ENCODE results near the gene AOPEP. TPM values are rescaled to one million over a fixed set of nuclear protein-coding genes. Genes with fewer than 3 reads are reported as not detected.

Gene AOPEP
- total and polyA plus RNA-seq, 3 donors from 2014 or later = 31.4 to 95.0 (median 80.4) TPM

DNA sequence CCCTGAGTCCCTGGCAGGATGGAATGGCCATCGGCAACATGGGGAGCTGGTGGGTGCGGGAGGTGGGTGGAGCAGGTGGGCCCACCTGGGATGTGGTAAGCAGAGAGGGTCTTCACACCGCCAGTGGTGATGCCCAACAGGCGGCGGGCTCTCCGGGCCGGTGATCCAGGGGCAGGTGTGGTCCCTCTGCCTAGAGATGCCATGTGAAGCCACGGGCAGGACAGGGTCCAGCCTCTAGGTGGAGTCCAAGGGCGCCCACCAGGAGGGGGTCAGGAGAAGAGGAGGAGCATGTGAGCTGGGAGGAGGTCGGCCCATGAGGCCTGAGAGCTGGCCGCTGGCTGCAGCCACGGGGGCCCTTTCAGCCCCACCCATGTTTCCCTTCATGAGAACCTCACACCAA, 369.9 kb downstream of the AOPEP start:
- DNase-seq = no peak
- TF ChIP-seq, protein P1, sequence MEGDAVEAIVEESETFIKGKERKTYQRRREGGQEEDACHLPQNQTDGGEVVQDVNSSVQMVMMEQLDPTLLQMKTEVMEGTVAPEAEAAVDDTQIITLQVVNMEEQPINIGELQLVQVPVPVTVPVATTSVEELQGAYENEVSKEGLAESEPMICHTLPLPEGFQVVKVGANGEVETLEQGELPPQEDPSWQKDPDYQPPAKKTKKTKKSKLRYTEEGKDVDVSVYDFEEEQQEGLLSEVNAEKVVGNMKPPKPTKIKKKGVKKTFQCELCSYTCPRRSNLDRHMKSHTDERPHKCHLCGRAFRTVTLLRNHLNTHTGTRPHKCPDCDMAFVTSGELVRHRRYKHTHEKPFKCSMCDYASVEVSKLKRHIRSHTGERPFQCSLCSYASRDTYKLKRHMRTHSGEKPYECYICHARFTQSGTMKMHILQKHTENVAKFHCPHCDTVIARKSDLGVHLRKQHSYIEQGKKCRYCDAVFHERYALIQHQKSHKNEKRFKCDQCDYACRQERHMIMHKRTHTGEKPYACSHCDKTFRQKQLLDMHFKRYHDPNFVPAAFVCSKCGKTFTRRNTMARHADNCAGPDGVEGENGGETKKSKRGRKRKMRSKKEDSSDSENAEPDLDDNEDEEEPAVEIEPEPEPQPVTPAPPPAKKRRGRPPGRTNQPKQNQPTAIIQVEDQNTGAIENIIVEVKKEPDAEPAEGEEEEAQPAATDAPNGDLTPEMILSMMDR (IDR thresholded peaks at IDR 0.05) = no peak
- no peak for TF ChIP-seq POLR2A (IDR thresholded peaks at IDR 0.05)
- WGBS, 2 donors = 92 to 96% methylated on average over 11 to 12 of the region's 12 CpGs
- intact Hi-C loops (cut with DNase I; ENCODE audit: low total_unique reads) = no loop called here
- H3K9me3 ChIP-seq = no peaks in the 10 kb centered on the region
- H3K27me3 ChIP-seq = no peaks in the 10 kb centered on the region
- peaks cover 12% of the 10 kb centered on the region for H3K4me1 ChIP-seq
- H3K27ac ChIP-seq = no peak overlapping the region
- no peak overlapping the region for H3K4me3 ChIP-seq
- no peaks in the 10 kb centered on the region for H3K36me3 ChIP-seq (ENCODE audit: low read depth, missing control alignments)

- Histone ChIP-seq H3K36me3 (ENCODE audit: low read depth, missing control alignments) (no peaks in the 10 kb centered on the region), H3K9me3 (no peaks in the 10 kb centered on the region), H3K4me1 (peaks cover 8% of the 10 kb centered on the region), H3K4me3 (no peak overlapping the region), H3K27ac (no peak overlapping the region), H3K27me3 (no peaks in the 10 kb centered on the region)
- intact Hi-C loops (cut with DNase I; ENCODE audit: low total_unique reads) = no loop called here
- TF ChIP-seq POLR2A (IDR thresholded peaks at IDR 0.05) = no peak
- TF ChIP-seq, protein P1 (IDR thresholded peaks at IDR 0.05) = no peak
- no peak for DNase-seq
- WGBS, 2 donors = 89 to 93% methylated on average over 6 of the region's 6 CpGs
Observed at GRCh38 chr9:95096807-95097206, 370.3 kb downstream of the AOPEP start.

GRCh38 chr9:95097279-95097678, 370.8 kb downstream of the AOPEP start:
- Histone ChIP-seq H3K4me3 (no peak overlapping the region), H3K27me3 (no peaks in the 10 kb centered on the region), H3K4me1 (peaks cover 4% of the 10 kb centered on the region), H3K36me3 (ENCODE audit: low read depth, missing control alignments) (no peaks in the 10 kb centered on the region), H3K27ac (no peak overlapping the region), H3K9me3 (no peaks in the 10 kb centered on the region)
- no peak for DNase-seq
- 95 to 99% methylated on average over 7 of the region's 7 CpGs for WGBS, 2 donors
- intact Hi-C loops (cut with DNase I; ENCODE audit: low total_unique reads) = no loop called here
- TF ChIP-seq, protein P1 (IDR thresholded peaks at IDR 0.05) = no peak
- no peak for TF ChIP-seq POLR2A (IDR thresholded peaks at IDR 0.05)

- H3K36me3 ChIP-seq (ENCODE audit: low read depth, missing control alignments) = no peaks in the 10 kb centered on the region
- H3K4me1 ChIP-seq = peaks cover 6% of the 10 kb centered on the region
- H3K4me3 ChIP-seq = no peak overlapping the region
- no peak for TF ChIP-seq POLR2A (IDR thresholded peaks at IDR 0.05)
- TF ChIP-seq, protein P1 (IDR thresholded peaks at IDR 0.05) = no peak
- intact Hi-C loops (cut with DNase I; ENCODE audit: low total_unique reads) = no loop called here
- H3K27ac ChIP-seq = no peak overlapping the region
- H3K27me3 ChIP-seq = no peaks in the 10 kb centered on the region
- 78 to 90% methylated on average over 7 to 12 of the region's 12 CpGs for WGBS, 2 donors
- DNase-seq = no peak
- H3K9me3 ChIP-seq = no peaks in the 10 kb centered on the region
Observed at GRCh38 chr9:95098391-95098921, 372.0 kb downstream of the AOPEP start.

All from testis (tissue), 3 donors.